HG03521 (cell line): ENCODE data around the gene THOP1.
"Not testable (repeated sequence)": the region's sequence is repeated elsewhere in the genome, so short reads cannot be mapped to it uniquely, and the experiment has no call there.

Source experiments
- ATAC-seq: cut with Tn5 transposase; IDR thresholded peaks from one replicate; pipeline ENCODE4 v1.9.1; 2021; ENCODE audit warnings: mild to moderate bottlenecking, moderate library complexity; ENCODE audit not compliant: unreplicated experiment

THOP1 gene

GRCh38 chr19:2780284-2780683, 5.0 kb upstream of the THOP1 start:
- no peak for ATAC-seq

- ATAC-seq = no peak
Observed at GRCh38 chr19:2782329-2782935, 2.9 kb upstream of the THOP1 start.

GRCh38 chr19:2782936-2783780, 2.1 kb upstream of the THOP1 start, which contains the start of gene SGTA:
Gene SGTA, minus strand, starts transcription at chr19:2783273. Its CDS starts 14,205 bp downstream, at chr19:2769068.
- peak; percentile 71 for ATAC-seq

- no peak for ATAC-seq
Observed at GRCh38 chr19:2783781-2784145, 1.5 kb upstream of the THOP1 start.

- ATAC-seq = no peak
Observed at GRCh38 chr19:2787115-2787514, 1.8 kb downstream of the THOP1 start.

GRCh38 chr19:2788237-2788636, 2.9 kb downstream of the THOP1 start:
- ATAC-seq = no peak

- ATAC-seq = no peak
Observed at GRCh38 chr19:2790194-2790556, 4.9 kb downstream of the THOP1 start.

- ATAC-seq = no peak
Observed at GRCh38 chr19:2790557-2791271, 5.4 kb downstream of the THOP1 start.

GRCh38 chr19:2791440-2791839, 6.1 kb downstream of the THOP1 start:
- ATAC-seq = no peak

GRCh38 chr19:2791876-2792275, 6.6 kb downstream of the THOP1 start:
- ATAC-seq = no peak

- ATAC-seq = not testable (repeated sequence)
Observed at GRCh38 chr19:2792666-2793065, 7.4 kb downstream of the THOP1 start.

- ATAC-seq = no peak
Observed at GRCh38 chr19:2793126-2793525, 7.8 kb downstream of the THOP1 start.

- ATAC-seq = no peak
Observed at GRCh38 chr19:2793577-2793976, 8.3 kb downstream of the THOP1 start.

- ATAC-seq = no peak
Observed at GRCh38 chr19:2795827-2796658, 10.7 kb downstream of the THOP1 start.

- no peak for ATAC-seq
Observed at GRCh38 chr19:2796659-2797266, 11.5 kb downstream of the THOP1 start.

- ATAC-seq = no peak
Observed at GRCh38 chr19:2797280-2797679, 12.0 kb downstream of the THOP1 start.

- no peak for ATAC-seq
Observed at GRCh38 chr19:2798158-2798685, 12.9 kb downstream of the THOP1 start.

- ATAC-seq = no peak
Observed at GRCh38 chr19:2798733-2799132, 13.4 kb downstream of the THOP1 start.

- ATAC-seq = no peak
Observed at GRCh38 chr19:2799273-2800020, 14.1 kb downstream of the THOP1 start.

GRCh38 chr19:2800506-2800905, 15.2 kb downstream of the THOP1 start:
- no peak for ATAC-seq
